Measurements from ENCODE around the gene ZNF75A. TPM values are rescaled to one million over a fixed set of nuclear protein-coding genes. Genes with fewer than 3 reads are reported as not detected.

Gene ZNF75A
- polyA plus RNA-seq, 1 donor (not counting 4 experiments of a cell fraction or from before 2014, with no cell fraction given), result 20.8 TPM

DNA sequence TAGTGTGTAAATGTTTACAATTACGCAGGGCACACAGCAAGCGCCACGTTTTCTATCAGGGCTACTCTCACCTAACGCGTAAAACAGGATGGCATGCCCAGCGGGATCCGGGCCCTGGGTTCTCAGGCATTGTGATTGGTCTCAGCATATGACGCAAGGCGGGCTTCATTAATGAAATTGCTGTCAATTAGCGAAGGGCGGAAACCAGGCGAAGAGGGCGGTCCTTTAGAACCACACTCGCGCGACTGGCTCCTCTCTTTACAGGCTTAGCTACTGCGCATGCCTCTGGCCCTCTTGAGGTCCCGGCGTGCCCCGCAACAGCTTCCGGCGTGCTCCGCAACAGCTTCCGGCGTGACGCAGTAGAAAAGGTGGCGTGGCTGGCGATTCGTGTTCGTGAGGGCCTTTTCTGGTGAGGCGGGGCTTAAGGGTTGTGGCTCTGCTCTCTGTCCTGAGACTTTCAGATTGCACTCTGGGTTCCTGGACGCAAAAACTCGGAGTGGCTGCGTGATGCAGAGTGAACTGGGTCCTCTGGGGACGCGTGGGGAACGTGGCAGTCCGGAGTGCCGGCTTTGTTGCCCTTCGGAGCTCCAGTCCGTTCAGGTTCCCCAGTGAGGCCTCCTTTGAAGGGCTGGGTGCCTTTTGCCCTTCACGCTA lies 59.6 kb downstream of the ZNF75A start:
- Histone ChIP-seq H3K9me3 (ENCODE audit: control insufficient read depth, low read depth, low read length) (no peaks in the 10 kb centered on the region), H3K27me3 (ENCODE audit: control insufficient read depth, extremely low read depth, insufficient read depth, low read length) (no peaks in the 10 kb centered on the region), H3K4me1 (ENCODE audit: control insufficient read depth, extremely low read depth, insufficient read depth, low read length) (no peaks in the 10 kb centered on the region), H2AFZ (ENCODE audit: control insufficient read depth, low read length) (peak overlapping the region; percentile 88), H3K9ac (ENCODE audit: control insufficient read depth, extremely low read depth, insufficient read depth, low read length) (peak overlapping the region; percentile 66), H3K9me1 (ENCODE audit: control insufficient read depth, extremely low read depth, insufficient read depth, low read length) (no peaks in the 10 kb centered on the region), H3K4me3 (ENCODE audit: control insufficient read depth in 2 of 3, extremely low read depth in 1 of 3, insufficient read depth in 2 of 3, low read depth in 1 of 3, low read length in 3 of 3) (peak overlapping the region; percentile 48 to 73 (median 66)), H3K79me2 (ENCODE audit: control insufficient read depth, insufficient read depth, low read length) (no peaks in the 10 kb centered on the region), H3K4me2 (ENCODE audit: control insufficient read depth, extremely low read depth, insufficient read depth, low read depth, low read length) (peak overlapping the region; percentile 65), H3K27ac (ENCODE audit: control insufficient read depth, insufficient read depth, low read length) (peak overlapping the region; percentile 58), H4K20me1 (ENCODE audit: control insufficient read depth, extremely low read depth, insufficient read depth, low read length) (no peaks in the 10 kb centered on the region), H3K36me3 (ENCODE audit: control insufficient read depth in 2 of 2, extremely low read depth in 1 of 2, insufficient read depth in 2 of 2, low read length in 2 of 2) (no peaks in the 10 kb centered on the region)
- DNase-seq (ENCODE audit: low read depth, low spot score), result peak; percentile 50
- TF ChIP-seq EZH2 (IDR thresholded peaks at IDR 0.05; ENCODE audit: low read length) (no peak), CTCF (optimal IDR thresholded peaks at IDR 0.05 in 1 of 3, IDR thresholded peaks at IDR 0.05 in 1 of 3, conservative IDR thresholded peaks at IDR 0.05 in 1 of 3; ENCODE audit: extremely low read depth in 1 of 3, insufficient read depth in 2 of 3, low read length in 3 of 3) (no peak)
- dilution Hi-C loops (cut with MboI; ENCODE audit: extremely low pct_ligation_motif_present, low sequenced_read_pairs), result no loop called here
- peak; percentile 29 for FAIRE-seq

Other genes with a start within 250 kb of the ZNF75A start
- 0.28 to 0.67 TPM (median 0.31 TPM) in 3 replicates for gene IL32, start 239.9 kb upstream of the ZNF75A start, polyA plus RNA-seq
- not detected in 3 replicates for gene ZSCAN10, start 206.2 kb upstream of the ZNF75A start, polyA plus RNA-seq
- 6.0 to 8.7 TPM (median 8.1 TPM) in 3 replicates for gene ZNF205, start 192.9 kb upstream of the ZNF75A start, polyA plus RNA-seq
- 0.51 to 1.1 TPM (median 0.62 TPM) in 3 replicates for gene ZNF213, start 170.5 kb upstream of the ZNF75A start, polyA plus RNA-seq
- 0.51 to 0.89 TPM (median 0.58 TPM) in 3 replicates for gene OR1F1, start 117.3 kb upstream of the ZNF75A start, polyA plus RNA-seq
- 3.1 to 4.7 TPM (median 4.3 TPM) in 3 replicates for gene ZNF200, start 70.3 kb upstream of the ZNF75A start, polyA plus RNA-seq
- 0.03 TPM in 1 of 3 replicates, not detected in the others for gene MEFV, start 48.9 kb upstream of the ZNF75A start, polyA plus RNA-seq
- gene ZNF263, start 22.0 kb upstream of the ZNF75A start, polyA plus RNA-seq, result 11.3 to 13.9 TPM (median 13.6 TPM) in 3 replicates
- gene TIGD7, start 67 bp upstream of the ZNF75A start, polyA plus RNA-seq, result 0.60 to 1.6 TPM (median 1.4 TPM) in 3 replicates
- gene OR2C1, start 50.4 kb downstream of the ZNF75A start, polyA plus RNA-seq, result 0.14 to 0.15 TPM (median 0.14 TPM) in 3 replicates
- gene ZSCAN32, start 95.5 kb downstream of the ZNF75A start, polyA plus RNA-seq, result 17.2 to 21.7 TPM (median 17.3 TPM) in 3 replicates
- 6.0 to 9.2 TPM (median 8.0 TPM) in 3 replicates for gene ZNF174, start 95.7 kb downstream of the ZNF75A start, polyA plus RNA-seq
- 1.4 to 1.7 TPM (median 1.5 TPM) in 3 replicates for gene ZNF597, start 138.0 kb downstream of the ZNF75A start, polyA plus RNA-seq
- gene NAA60, start 138.2 kb downstream of the ZNF75A start, polyA plus RNA-seq, result 19.4 to 30.3 TPM (median 29.0 TPM) in 3 replicates
- gene C16orf90, start 190.0 kb downstream of the ZNF75A start, polyA plus RNA-seq, result not detected in 3 replicates
- gene CLUAP1, start 195.5 kb downstream of the ZNF75A start, polyA plus RNA-seq, result 10.3 to 27.4 TPM (median 17.9 TPM) in 3 replicates

All from keratinocyte (primary cell).